Psoas muscle (tissue), 8 donors: Measurements from ENCODE around the gene XPO1. TPM values are rescaled to one million over a fixed set of nuclear protein-coding genes. Genes with fewer than 3 reads are reported as not detected.
"Not testable (repeated sequence)": the region's sequence is repeated elsewhere in the genome, so short reads cannot be mapped to it uniquely, and the experiment has no call there.

Experiments
- ATAC-seq, 4 donors: fragments of 200-7000 bp; cut with Tn5 transposase; one replicate each; pipeline ENCODE4 v1.9.1; 2020; ENCODE audit warnings: moderate library complexity in 3 of 4, mild to moderate bottlenecking in 2 of 4
- DNase-seq, 2 donors: peaks; one replicate each; pipeline ENCODE4 v3.0.0-alpha.2; 2020
- H3K27ac ChIP-seq: fragments of 200-600 bp; one replicate; pipeline ENCODE4 v1.8.0; 2022
- H3K27me3 ChIP-seq, 3 donors: fragments of 200-600 bp in 1 of 3; one replicate each; pipeline versions ENCODE4 v1.6.1 to v1.8.0; 2013 to 2022; ENCODE audit warnings: low read length in 2 of 3, mild to moderate bottlenecking in 2 of 3, moderate library complexity in 1 of 3; ENCODE audit not compliant: insufficient read depth in 3 of 3
- H3K36me3 ChIP-seq, 2 donors: fragments of 200-600 bp in 1 of 2; one replicate each; pipeline versions ENCODE4 v1.6.1 to v1.8.0; 2013 to 2022; ENCODE audit warnings: low read depth in 1 of 2, mild to moderate bottlenecking in 1 of 2, moderate library complexity in 1 of 2; ENCODE audit not compliant: insufficient read depth in 1 of 2
- H3K4me1 ChIP-seq: fragments of 200-600 bp; one replicate; pipeline ENCODE4 v1.8.0; 2022
- H3K4me3 ChIP-seq: fragments of 200-600 bp; one replicate; pipeline ENCODE4 v1.8.0; 2022; ENCODE audit warnings: mild to moderate bottlenecking
- H3K9me3 ChIP-seq: fragments of 200-600 bp; one replicate; pipeline ENCODE4 v1.8.0; 2022
- CTCF ChIP-seq: fragments of 200-600 bp; IDR thresholded peaks from one replicate; pipeline ENCODE4 v1.8.0; 2022; ENCODE audit warnings: antibody characterized with exemption
- WGBS, 3 donors: extraction: QIAGEN DNeasy Blood & Tissue Kit; methylation state at CpG; one replicate each; pipeline versions ENCODE4 v1.1.6 to v1.1.7; 2013; 5-methylcytosine and 5-hydroxymethylcytosine counted together
- intact Hi-C, 2 donors: fragments of 100-400 bp; cut with DNase I; formaldehyde crosslinking; loops; one replicate each; pipeline versions ENCODE4 v1.11.0 to v1.14.2; 2022
- polyA plus RNA-seq, 3 donors: library from polyadenylated mRNA; stranded (reverse); fragments of 200-250 nt; gene quantifications; one replicate each; pipeline ENCODE4 v1.2.3, GENCODE V29; 2013
- total RNA-seq, 4 donors: library from RNA; stranded (reverse); fragmentation: NEBNext Ultra II Directional in 2 of 4; extraction: Animal tissue kit (Norgen Biotek cat#: 25700) in 2 of 4; gene quantifications; one replicate each; pipeline versions ENCODE4 v1.2.1 to v1.2.4, GENCODE V29; 2021 to 2023
- donor health status: healthy with polysubstance abuse.
- donor health status: DM: no; HTN: no; CAD: no; lungs with moderate emphysema.
- donor health status: Bipolar disorder and iron deficiency.
- donor health status: healthy.
- donor health status: DM: yes; HTN: yes; CAD: no.
- donor health status: DM: no; HTN: no; CAD: no.
- donor health status: DM: no; HTN: no; CAD: no.
- donor health status: DM: yes; HTN: yes; CAD: no.

The XPO1 gene
- total and polyA plus RNA-seq, 7 donors: 33.5 to 108 (median 58.1) TPM

GRCh38 chr2:61543062-61543461 lies 4.9 kb upstream of the XPO1 start:
- intact Hi-C loops: no loop called here
- no peaks in the 10 kb centered on the region for H3K36me3 ChIP-seq
- no peaks in the 10 kb centered on the region for H3K9me3 ChIP-seq
- H3K4me3 ChIP-seq: no peak overlapping the region
- no peak for ATAC-seq
- H3K27me3 ChIP-seq: no peaks in the 10 kb centered on the region
- H3K4me1 ChIP-seq: peaks cover 5% of the 10 kb centered on the region
- WGBS, 3 donors: 81 to 89% (median 86%) methylated on average over 2 of the region's 2 CpGs
- H3K27ac ChIP-seq: no peak overlapping the region
- TF ChIP-seq CTCF: no peak
- DNase-seq: no peak

GRCh38 chr2:61540167-61540566 lies 2.0 kb upstream of the XPO1 start:
- H3K4me3 ChIP-seq, H3K36me3 ChIP-seq, H3K27me3 ChIP-seq, H3K27ac ChIP-seq, DNase-seq, intact Hi-C loops, H3K4me1 ChIP-seq, H3K9me3 ChIP-seq, ATAC-seq: not testable (repeated sequence)
- 95 to 98% (median 98%) methylated on average over 10 of the region's 10 CpGs for WGBS, 3 donors

GRCh38 chr2:61538920-61539520 lies 864 bp upstream of the XPO1 start:
- Histone ChIP-seq H3K4me1 (peaks cover 18% of the 10 kb centered on the region), H3K4me3 (peak overlapping the region; percentile 87), H3K36me3 (no peaks in the 10 kb centered on the region), H3K9me3 (no peaks in the 10 kb centered on the region), H3K27ac (peak overlapping the region; percentile 97), H3K27me3 (no peaks in the 10 kb centered on the region)
- ATAC-seq: no peak
- TF ChIP-seq CTCF: no peak
- intact Hi-C loops: loop anchor here (1.0 to 5.0 kb wide), 4 partner anchors 67 to 223 kb away; partner anchors contain the start of gene USP34 (in 1 of the 2)
- DNase-seq: no peak
- WGBS, 3 donors: 1 to 3% (median 2%) methylated on average over 19 of the region's 19 CpGs

- H3K9me3 ChIP-seq: no peaks in the 10 kb centered on the region
- peak in 3 of 4 donors; percentile 41 to 57 (median 46) for ATAC-seq
Measured at GRCh38 chr2:61537950-61538199, 281 bp downstream of the XPO1 start.

More at GRCh38 chr2:61537950-61538199, 281 bp downstream of the XPO1 start:
- 0% methylated on average over 6 to 14 of the region's 15 CpGs for WGBS, 3 donors
- TF ChIP-seq CTCF: no peak
- Histone ChIP-seq H3K36me3 (no peaks in the 10 kb centered on the region), H3K27ac (peak overlapping the region; percentile 97), H3K27me3 (no peaks in the 10 kb centered on the region), H3K4me1 (peaks cover 25% of the 10 kb centered on the region), H3K4me3 (peak overlapping the region; percentile 87)
- DNase-seq: no peak
- intact Hi-C loops: loop anchor here (1.0 to 5.0 kb wide), 6 partner anchors 66 to 225 kb away; partner anchors contain the start of gene USP34 (in 1 of the 2)
